NCI-H510A treated with DMSO at 0.1 percent for 48 hours (cell line): ENCODE results near the gene IRGQ.

Source experiments
- DNase-seq: peaks from one replicate; lab custom pipeline; 2025; lab: John Stamatoyannopoulos, UW

Gene IRGQ

GRCh38 chr19:43544077-43544476 lies 51.9 kb downstream of the IRGQ start:
- no peak for DNase-seq

- DNase-seq, result no peak
These were observed 53.8 kb downstream of the IRGQ start for GRCh38 chr19:43541920-43542650.

GRCh38 chr19:43540381-43540780 lies 55.6 kb downstream of the IRGQ start:
- DNase-seq, result no peak

GRCh38 chr19:43538922-43539321 lies 57.0 kb downstream of the IRGQ start:
- DNase-seq, result no peak

- DNase-seq, result no peak
These were observed 60.8 kb downstream of the IRGQ start for GRCh38 chr19:43534816-43535761.
